ENCODE measurements around the gene COPZ1.
A peak's percentile ranks its signal among the peaks of the same experiment; 100 is the strongest.

COPZ1 gene

DNA sequence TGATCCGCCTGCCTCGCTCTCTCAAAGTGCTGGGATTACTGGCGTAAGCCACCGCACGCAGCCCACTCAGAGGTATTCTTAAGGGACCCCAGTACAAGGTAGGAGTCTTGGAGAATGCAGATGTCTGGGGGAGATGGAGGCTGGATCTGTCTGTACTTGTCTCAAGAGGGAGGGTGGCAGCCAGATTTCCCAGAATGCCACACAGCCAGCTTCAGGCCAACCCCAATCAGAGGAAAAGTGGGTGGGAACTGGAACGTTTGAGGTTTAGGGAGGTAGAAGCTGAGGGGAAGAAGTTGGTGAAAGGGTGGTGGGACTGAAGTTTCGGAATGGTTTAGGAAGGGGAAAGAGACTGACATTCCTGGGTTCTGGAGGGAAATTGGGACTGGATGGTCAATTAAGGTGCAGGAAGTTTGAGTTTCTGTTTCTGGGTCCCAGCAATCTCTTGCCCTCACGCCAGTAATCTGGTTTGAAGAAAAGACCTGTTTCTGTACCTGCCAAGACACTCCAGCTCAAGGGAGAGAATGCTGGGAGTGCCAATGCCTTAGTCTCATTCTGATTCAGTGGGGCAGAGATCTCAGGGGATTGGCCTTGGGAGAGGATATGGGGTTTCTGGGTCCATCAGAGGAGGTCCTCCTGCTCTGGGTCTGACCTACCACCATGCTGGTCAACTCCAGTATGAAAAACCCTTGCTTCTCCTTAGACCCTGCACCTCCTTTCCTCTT lies 67.7 kb downstream of the COPZ1 start:
- H3K4me1 ChIP-seq (ENCODE audit: control insufficient read depth in 1 of 2, insufficient read depth in 2 of 2, low read length in 2 of 2), result peaks cover 25 to 35% of the 10 kb centered on the region in 2 experiments
- H4K12ac ChIP-seq (ENCODE audit: low read depth, low read length), result no peak overlapping the region
- H3K79me1 ChIP-seq (ENCODE audit: low read length), result peaks cover 28% of the 10 kb centered on the region
- H3K9me3 ChIP-seq (ENCODE audit: insufficient read depth, low read depth, low read length), result no peaks in the 10 kb centered on the region
- no peak overlapping the region for H3K14ac ChIP-seq (ENCODE audit: low read length)
- H3K36me3 ChIP-seq (ENCODE audit: control insufficient read depth in 1 of 2, insufficient read depth in 2 of 2, low read length in 2 of 2), result peaks cover 19 to 26% of the 10 kb centered on the region in 2 experiments
- peak overlapping the region; percentile 27 for H2BK12ac ChIP-seq (ENCODE audit: low read length)
- no peak overlapping the region for H3K4me2 ChIP-seq (ENCODE audit: low read length)
- H3K4ac ChIP-seq (ENCODE audit: low read depth, low read length), result no peak overlapping the region
- no peak for DNase-seq
- no peak overlapping the region for H2AK5ac ChIP-seq (ENCODE audit: low read length)
- no peak overlapping the region for H3K4me3 ChIP-seq (ENCODE audit: low read depth, low read length)
- peaks cover 7% of the 10 kb centered on the region for H3K79me2 ChIP-seq (ENCODE audit: control insufficient read depth, insufficient read depth, low read length, poor library complexity)
- H3K18ac ChIP-seq (ENCODE audit: low read length), result no peak overlapping the region
- H4K91ac ChIP-seq (ENCODE audit: low read depth, low read length), result no peak overlapping the region
- no peak overlapping the region for H4K8ac ChIP-seq (ENCODE audit: low read depth, low read length)
- H3K23ac ChIP-seq (ENCODE audit: low read length), result no peak overlapping the region
- no peak overlapping the region for H2BK5ac ChIP-seq (ENCODE audit: low read depth, low read length, poor library complexity)
- WGBS (ENCODE audit: extremely low coverage, insufficient coverage, insufficient read length), result 100% methylated on average over 2 of the region's 8 CpGs
- H3K27ac ChIP-seq (ENCODE audit: low read depth, low read length), result no peak overlapping the region
- H3K9ac ChIP-seq (ENCODE audit: low read length), result no peak overlapping the region
- H3K27me3 ChIP-seq (ENCODE audit: insufficient read depth, low read length), result no peaks in the 10 kb centered on the region
- H2AFZ ChIP-seq (ENCODE audit: insufficient read depth, low read length, poor library complexity), result no peak overlapping the region
- H2BK120ac ChIP-seq (ENCODE audit: insufficient read depth, low read length, poor library complexity), result no peak overlapping the region

- H3K14ac ChIP-seq (ENCODE audit: low read length), result no peak overlapping the region
- H2BK120ac ChIP-seq (ENCODE audit: insufficient read depth, low read length, poor library complexity), result no peak overlapping the region
- H3K9ac ChIP-seq (ENCODE audit: low read length), result no peak overlapping the region
- H3K18ac ChIP-seq (ENCODE audit: low read length), result no peak overlapping the region
- H3K79me1 ChIP-seq (ENCODE audit: low read length), result peaks cover 23% of the 10 kb centered on the region
- H3K36me3 ChIP-seq (ENCODE audit: control insufficient read depth in 1 of 2, insufficient read depth in 2 of 2, low read length in 2 of 2), result peaks cover 22 to 31% of the 10 kb centered on the region in 2 experiments
- H3K4me2 ChIP-seq (ENCODE audit: low read length), result no peak overlapping the region
- no peak overlapping the region for H2BK12ac ChIP-seq (ENCODE audit: low read length)
- no peak overlapping the region for H3K23ac ChIP-seq (ENCODE audit: low read length)
- H4K8ac ChIP-seq (ENCODE audit: low read depth, low read length), result no peak overlapping the region
- H3K4ac ChIP-seq (ENCODE audit: low read depth, low read length), result no peak overlapping the region
- H3K79me2 ChIP-seq (ENCODE audit: control insufficient read depth, insufficient read depth, low read length, poor library complexity), result peaks cover 7% of the 10 kb centered on the region
- H3K4me1 ChIP-seq (ENCODE audit: control insufficient read depth in 1 of 2, insufficient read depth in 2 of 2, low read length in 2 of 2), result peaks cover 21 to 31% of the 10 kb centered on the region in 2 experiments
- no peak overlapping the region for H4K12ac ChIP-seq (ENCODE audit: low read depth, low read length)
- no CpG with 5 or more reads among the region's 6 CpGs for WGBS (ENCODE audit: extremely low coverage, insufficient coverage, insufficient read length)
- no peak overlapping the region for H3K4me3 ChIP-seq (ENCODE audit: low read depth, low read length)
- H4K91ac ChIP-seq (ENCODE audit: low read depth, low read length), result no peak overlapping the region
- no peaks in the 10 kb centered on the region for H3K9me3 ChIP-seq (ENCODE audit: insufficient read depth, low read depth, low read length)
- no peak overlapping the region for H2BK5ac ChIP-seq (ENCODE audit: low read depth, low read length, poor library complexity)
- H3K27me3 ChIP-seq (ENCODE audit: insufficient read depth, low read length), result no peaks in the 10 kb centered on the region
- no peak for DNase-seq
- H2AFZ ChIP-seq (ENCODE audit: insufficient read depth, low read length, poor library complexity), result no peak overlapping the region
- H2AK5ac ChIP-seq (ENCODE audit: low read length), result no peak overlapping the region
- no peak overlapping the region for H3K27ac ChIP-seq (ENCODE audit: low read depth, low read length)
Measured at GRCh38 chr12:54393207-54393609, 68.3 kb downstream of the COPZ1 start.

GRCh38 chr12:54393743-54394142 lies 68.8 kb downstream of the COPZ1 start:
- H2BK12ac ChIP-seq (ENCODE audit: low read length), result no peak overlapping the region
- no peak overlapping the region for H4K91ac ChIP-seq (ENCODE audit: low read depth, low read length)
- no peak overlapping the region for H2BK5ac ChIP-seq (ENCODE audit: low read depth, low read length, poor library complexity)
- no peak overlapping the region for H3K4me3 ChIP-seq (ENCODE audit: low read depth, low read length)
- H2BK120ac ChIP-seq (ENCODE audit: insufficient read depth, low read length, poor library complexity), result no peak overlapping the region
- no peaks in the 10 kb centered on the region for H3K27me3 ChIP-seq (ENCODE audit: insufficient read depth, low read length)
- no peak overlapping the region for H2AFZ ChIP-seq (ENCODE audit: insufficient read depth, low read length, poor library complexity)
- H3K9ac ChIP-seq (ENCODE audit: low read length), result no peak overlapping the region
- no peak overlapping the region for H3K4me2 ChIP-seq (ENCODE audit: low read length)
- WGBS (ENCODE audit: extremely low coverage, insufficient coverage, insufficient read length), result no CpG with 5 or more reads among the region's 3 CpGs
- peaks cover 18% of the 10 kb centered on the region for H3K79me1 ChIP-seq (ENCODE audit: low read length)
- DNase-seq, result peak in 1 of 2 donors; percentile 56
- peaks cover 26 to 34% of the 10 kb centered on the region in 2 experiments for H3K36me3 ChIP-seq (ENCODE audit: control insufficient read depth in 1 of 2, insufficient read depth in 2 of 2, low read length in 2 of 2)
- no peak overlapping the region for H3K4ac ChIP-seq (ENCODE audit: low read depth, low read length)
- H3K23ac ChIP-seq (ENCODE audit: low read length), result no peak overlapping the region
- peaks cover 7% of the 10 kb centered on the region for H3K79me2 ChIP-seq (ENCODE audit: control insufficient read depth, insufficient read depth, low read length, poor library complexity)
- H3K9me3 ChIP-seq (ENCODE audit: insufficient read depth, low read depth, low read length), result no peaks in the 10 kb centered on the region
- no peak overlapping the region for H3K14ac ChIP-seq (ENCODE audit: low read length)
- H4K12ac ChIP-seq (ENCODE audit: low read depth, low read length), result no peak overlapping the region
- H3K18ac ChIP-seq (ENCODE audit: low read length), result no peak overlapping the region
- H4K8ac ChIP-seq (ENCODE audit: low read depth, low read length), result no peak overlapping the region
- no peak overlapping the region for H2AK5ac ChIP-seq (ENCODE audit: low read length)
- no peak overlapping the region for H3K27ac ChIP-seq (ENCODE audit: low read depth, low read length)
- H3K4me1 ChIP-seq (ENCODE audit: control insufficient read depth in 1 of 2, insufficient read depth in 2 of 2, low read length in 2 of 2), result peaks cover 16 to 25% of the 10 kb centered on the region in 2 experiments

DNA sequence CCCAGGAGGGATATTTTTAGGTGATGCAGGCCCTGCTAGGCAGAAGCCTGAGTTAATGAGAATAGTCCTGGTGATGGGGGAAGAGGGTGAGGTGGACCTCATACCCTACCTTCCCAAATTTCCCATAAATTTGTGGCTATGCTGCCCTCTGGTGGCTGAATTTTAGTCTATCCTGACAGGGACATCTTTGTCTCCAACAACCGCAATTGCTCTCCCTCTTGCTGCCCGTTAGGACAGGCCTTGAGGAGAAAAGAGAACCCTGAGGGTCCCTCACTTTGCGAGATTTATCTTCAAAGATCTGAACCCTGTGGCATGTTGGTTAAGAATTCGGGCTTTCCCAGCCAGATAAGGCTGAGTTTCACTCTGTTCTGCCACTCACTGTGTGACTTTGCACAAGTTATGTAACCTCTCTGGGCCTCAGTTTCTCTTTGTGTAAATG lies 69.4 kb downstream of the COPZ1 start:
- peak; percentile 92 to 99 for DNase-seq
- Histone ChIP-seq H4K12ac (ENCODE audit: low read depth, low read length) (no peak overlapping the region), H3K18ac (ENCODE audit: low read length) (no peak overlapping the region), H3K9me3 (ENCODE audit: insufficient read depth, low read depth, low read length) (no peaks in the 10 kb centered on the region), H3K27me3 (ENCODE audit: insufficient read depth, low read length) (no peaks in the 10 kb centered on the region), H3K4me1 (ENCODE audit: control insufficient read depth in 1 of 2, insufficient read depth in 2 of 2, low read length in 2 of 2) (peaks cover 11 to 20% of the 10 kb centered on the region in 2 experiments), H2AK5ac (ENCODE audit: low read length) (no peak overlapping the region), H3K14ac (ENCODE audit: low read length) (no peak overlapping the region), H2BK12ac (ENCODE audit: low read length) (no peak overlapping the region), H3K9ac (ENCODE audit: low read length) (no peak overlapping the region), H3K23ac (ENCODE audit: low read length) (no peak overlapping the region), H3K27ac (ENCODE audit: low read depth, low read length) (no peak overlapping the region), H3K4ac (ENCODE audit: low read depth, low read length) (no peak overlapping the region), H3K79me1 (ENCODE audit: low read length) (peaks cover 12% of the 10 kb centered on the region), H4K91ac (ENCODE audit: low read depth, low read length) (no peak overlapping the region), H2AFZ (ENCODE audit: insufficient read depth, low read length, poor library complexity) (no peak overlapping the region), H2BK120ac (ENCODE audit: insufficient read depth, low read length, poor library complexity) (no peak overlapping the region), H3K79me2 (ENCODE audit: control insufficient read depth, insufficient read depth, low read length, poor library complexity) (peaks cover 7% of the 10 kb centered on the region), H4K8ac (ENCODE audit: low read depth, low read length) (no peak overlapping the region), H2BK5ac (ENCODE audit: low read depth, low read length, poor library complexity) (no peak overlapping the region), H3K4me3 (ENCODE audit: low read depth, low read length) (no peak overlapping the region), H3K36me3 (ENCODE audit: control insufficient read depth in 1 of 2, insufficient read depth in 2 of 2, low read length in 2 of 2) (peaks cover 28 to 34% of the 10 kb centered on the region in 2 experiments), H3K4me2 (ENCODE audit: low read length) (no peak overlapping the region)
- no CpG with 5 or more reads among the region's 4 CpGs for WGBS (ENCODE audit: extremely low coverage, insufficient coverage, insufficient read length)

Measured in trophoblast cell (in vitro differentiated cells and primary cell).